MM.1S (cell line): ENCODE data around the gene CDADC1.
A peak's percentile ranks its signal among the peaks of the same experiment; 100 is the strongest.

Experiments
- DNase-seq: peaks from one replicate; pipeline ENCODE4 v3.0.0-alpha.2; 2015
- H2AFZ ChIP-seq: fragments of 300-600 bp; sonication (generic); 2 replicates; pipeline ENCODE4 v1.6.0; 2016; ENCODE audit warnings: antibody characterized with exemption, low read length
- H3F3A ChIP-seq: fragments of 300-600 bp; sonication (generic); 2 replicates; pipeline ENCODE4 v1.6.1; 2016; ENCODE audit warnings: mild to moderate bottlenecking, antibody characterized with exemption, low read length, moderate library complexity, mixed read lengths; ENCODE audit not compliant: insufficient read depth
- H3K27ac ChIP-seq: fragments of 300-600 bp; sonication (generic); 2 replicates; pipeline ENCODE4 v1.5.1; 2016; ENCODE audit warnings: mild to moderate bottlenecking, low read length
- H3K27me3 ChIP-seq: fragments of 300-600 bp; sonication (generic); replicated peaks from 2 replicates; pipeline ENCODE4 v1.6.0; 2016; ENCODE audit warnings: low read length; ENCODE audit not compliant: insufficient read depth
- H3K36me3 ChIP-seq: fragments of 300-600 bp; sonication (generic); replicated peaks from 2 replicates; pipeline ENCODE4 v1.6.1; 2016; ENCODE audit warnings: mild to moderate bottlenecking, low read length, mixed read lengths; ENCODE audit not compliant: insufficient read depth
- H3K4me1 ChIP-seq: fragments of 300-600 bp; sonication (generic); 2 replicates; pipeline ENCODE4 v1.6.1; 2016; ENCODE audit warnings: low read length, mixed read lengths
- H3K4me2 ChIP-seq: fragments of 300-600 bp; sonication (generic); 2 replicates; pipeline ENCODE4 v1.6.0; 2016; ENCODE audit warnings: low read depth, low read length
- H3K4me3 ChIP-seq: fragments of 300-600 bp; sonication (generic); 2 replicates; pipeline ENCODE4 v1.5.1; 2016; ENCODE audit warnings: low read length, mixed read lengths
- H3K79me2 ChIP-seq: fragments of 300-600 bp; sonication (generic); 2 replicates; pipeline ENCODE4 v1.6.1; 2016; ENCODE audit warnings: mixed run types, low read length, mixed read lengths
- H3K9ac ChIP-seq: fragments of 300-600 bp; sonication (generic); 2 replicates; pipeline ENCODE4 v1.6.1; 2016; ENCODE audit warnings: low read length, mixed read lengths
- H3K9me2 ChIP-seq: fragments of 300-600 bp; sonication (generic); replicated peaks from 2 replicates; pipeline ENCODE4 v1.6.1; 2016; ENCODE audit warnings: mild to moderate bottlenecking, low read length, mixed read lengths; ENCODE audit not compliant: insufficient read depth
- H3K9me3 ChIP-seq: fragments of 300-600 bp; sonication (generic); replicated peaks from 2 replicates; pipeline ENCODE4 v1.6.1; 2016; ENCODE audit warnings: mild to moderate bottlenecking, low read length, mixed read lengths; ENCODE audit not compliant: insufficient read depth
- H4K20me1 ChIP-seq: fragments of 300-600 bp; sonication (generic); 2 replicates; pipeline ENCODE4 v1.6.1; 2016; ENCODE audit warnings: mild to moderate bottlenecking, low read length, moderate library complexity, mixed read lengths; ENCODE audit not compliant: insufficient read depth
- CTCF ChIP-seq: fragments of 300-600 bp; sonication (generic); IDR thresholded peaks from 2 replicates; pipeline ENCODE4 v1.5.1; 2016; ENCODE audit warnings: antibody characterized with exemption, low read length, mixed read lengths
- EZH2 ChIP-seq: fragments of 300-600 bp; sonication (generic); optimal IDR thresholded peaks from 2 replicates; pipeline ENCODE3; 2017; ENCODE audit warnings: low read depth, mild to moderate bottlenecking, antibody characterized with exemption, low read length, mixed read lengths
- EZH2phosphoT487 ChIP-seq: fragments of 300-600 bp; sonication (generic); IDR thresholded peaks from 2 replicates; pipeline ENCODE4 v1.6.1; 2018; ENCODE audit warnings: antibody characterized with exemption, low read length

CDADC1 gene

DNA sequence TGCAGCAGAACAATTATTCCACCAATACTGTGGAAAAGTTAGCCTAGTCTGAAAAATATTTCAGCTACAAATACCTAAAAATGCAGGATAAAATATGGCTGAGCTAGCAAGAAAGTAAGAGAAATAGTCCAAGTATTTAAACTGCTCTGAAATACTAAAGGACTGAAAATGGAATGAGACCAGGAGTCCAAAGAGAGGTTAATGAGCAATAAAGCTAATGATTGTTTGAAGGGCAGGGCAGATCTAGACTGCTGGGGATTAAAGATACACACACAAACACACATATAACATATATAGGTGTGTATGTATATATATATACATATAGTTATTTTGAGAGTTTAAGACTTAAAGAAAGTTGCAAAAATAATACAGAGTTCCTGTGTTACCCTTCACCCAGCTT, 2.6 kb upstream of the CDADC1 start:
- H3K9me3 ChIP-seq, result no peaks in the 10 kb centered on the region
- H3K27ac ChIP-seq, result no peak overlapping the region
- DNase-seq, result no peak
- H3K4me3 ChIP-seq, result no peak overlapping the region
- H3K27me3 ChIP-seq, result no peaks in the 10 kb centered on the region
- H3K9me2 ChIP-seq, result no peaks in the 10 kb centered on the region
- H3K4me2 ChIP-seq, result no peak overlapping the region
- H3K4me1 ChIP-seq, result no peaks in the 10 kb centered on the region
- H4K20me1 ChIP-seq, result no peaks in the 10 kb centered on the region
- peaks cover 11% of the 10 kb centered on the region for H3K79me2 ChIP-seq
- H3K36me3 ChIP-seq, result no peaks in the 10 kb centered on the region
- H2AFZ ChIP-seq, result no peak overlapping the region
- no peaks in the 10 kb centered on the region for H3F3A ChIP-seq
- TF ChIP-seq CTCF (no peak), EZH2 (no peak), EZH2phosphoT487 (no peak)
- no peak overlapping the region for H3K9ac ChIP-seq

- Histone ChIP-seq H3F3A (no peaks in the 10 kb centered on the region), H4K20me1 (no peaks in the 10 kb centered on the region), H3K4me1 (no peaks in the 10 kb centered on the region), H3K9ac (peak overlapping the region; percentile 82; the same call in 1 of the 2 replicates), H2AFZ (peak overlapping the region; percentile 85), H3K4me3 (peak overlapping the region; percentile 81), H3K79me2 (peaks cover 14% of the 10 kb centered on the region), H3K27ac (peak overlapping the region; percentile 50; the same call in 1 of the 2 replicates), H3K9me2 (no peaks in the 10 kb centered on the region), H3K9me3 (no peaks in the 10 kb centered on the region), H3K36me3 (no peaks in the 10 kb centered on the region), H3K4me2 (peak overlapping the region; percentile 86), H3K27me3 (no peaks in the 10 kb centered on the region)
- TF ChIP-seq EZH2 (no peak), CTCF (no peak), EZH2phosphoT487 (no peak)
- no peak for DNase-seq
Measured at GRCh38 chr13:49246850-49247642, 679 bp upstream of the CDADC1 start.

GRCh38 chr13:49248622-49249002, 887 bp downstream of the CDADC1 start:
- H3K79me2 ChIP-seq, result peaks cover 14% of the 10 kb centered on the region

More at GRCh38 chr13:49248622-49249002, 887 bp downstream of the CDADC1 start:
- H3K4me3 ChIP-seq, result peak overlapping the region; percentile 81
- no peaks in the 10 kb centered on the region for H3K27me3 ChIP-seq
- DNase-seq, result peak; percentile 7
- no peaks in the 10 kb centered on the region for H3K9me3 ChIP-seq
- H3K9ac ChIP-seq, result peak overlapping the region; percentile 82
- H3K9me2 ChIP-seq, result no peaks in the 10 kb centered on the region
- H3K36me3 ChIP-seq, result no peaks in the 10 kb centered on the region
- H3K27ac ChIP-seq, result peak overlapping the region; percentile 50; the same call in 1 of the 2 replicates
- no peaks in the 10 kb centered on the region for H4K20me1 ChIP-seq
- peak overlapping the region; percentile 74 for H3K4me2 ChIP-seq
- no peaks in the 10 kb centered on the region for H3K4me1 ChIP-seq
- H3F3A ChIP-seq, result no peaks in the 10 kb centered on the region
- peak overlapping the region; percentile 82 for H2AFZ ChIP-seq
- TF ChIP-seq EZH2phosphoT487 (no peak), CTCF (peak; percentile 19), EZH2 (no peak)
